GM12891 (cell line): Measurements from ENCODE around the gene ERRFI1.
"Not testable (repeated sequence)": the region's sequence is repeated elsewhere in the genome, so short reads cannot be mapped to it uniquely, and the experiment has no call there.

ENCODE experiments used
- DNase-seq: peaks from one replicate; pipeline ENCODE4 v3.0.0; 2011; ENCODE audit warnings: low spot score; ENCODE audit not compliant: insufficient read length
- FAIRE-seq: peaks from 2 replicates; lab custom pipeline; 2011; peaks lifted over from hg19 to GRCh38; lab: Jason Lieb, UNC
- PAX5 ChIP-seq: IDR thresholded peaks from 2 replicates; pipeline ENCODE4 v1.6.1; 2011; ENCODE audit warnings: low read length, moderate library complexity, mild to moderate bottlenecking; ENCODE audit not compliant: insufficient read depth, severe bottlenecking
- POLR2A ChIP-seq: IDR thresholded peaks from 2 replicates; pipeline ENCODE4 v1.6.1; 2011; ENCODE audit warnings: low read depth, low read length, control low read depth
- POLR2AphosphoS5 ChIP-seq: IDR thresholded peaks from 2 replicates; pipeline ENCODE4 v1.6.1; 2011; ENCODE audit warnings: low read depth, low read length, control low read depth
- POU2F2 ChIP-seq: IDR thresholded peaks from 2 replicates; pipeline ENCODE4 v1.6.1; 2011; ENCODE audit warnings: low read depth, mild to moderate bottlenecking, control low read depth, low read length, moderate library complexity
- SPI1 ChIP-seq: IDR thresholded peaks from 2 replicates; pipeline ENCODE4 v1.6.1; 2011; ENCODE audit warnings: low read depth, low read length, control low read depth
- TAF1 ChIP-seq: IDR thresholded peaks from 2 replicates; pipeline ENCODE4 v1.6.1; 2011; ENCODE audit warnings: low read depth, low read length, control low read depth

The ERRFI1 gene

DNA sequence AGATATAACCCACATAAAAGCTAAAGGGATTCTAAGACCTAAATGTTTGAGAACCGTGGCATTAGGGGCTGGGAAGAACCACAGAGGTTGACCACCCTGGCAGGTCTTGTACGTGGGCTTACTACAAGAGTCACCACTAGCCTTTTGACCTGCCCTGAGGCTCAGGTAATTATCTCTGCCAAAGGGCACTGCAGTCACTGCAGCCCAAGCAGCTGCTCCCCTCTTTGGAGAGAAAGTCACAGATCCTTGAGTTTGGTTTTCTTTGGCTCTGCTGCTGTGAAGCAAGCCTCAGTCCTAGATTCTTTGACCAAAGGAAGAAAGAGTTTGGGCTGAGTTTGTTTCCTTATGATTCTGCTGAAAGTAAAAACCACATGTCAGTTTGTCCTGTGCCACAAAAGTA is 53.0 kb downstream of the ERRFI1 start:
- TF ChIP-seq POU2F2: no peak
- TF ChIP-seq SPI1: no peak
- TF ChIP-seq POLR2AphosphoS5: no peak
- no peak for TF ChIP-seq POLR2A
- TF ChIP-seq TAF1: no peak
- TF ChIP-seq PAX5: no peak
- DNase-seq (no peak), FAIRE-seq (no peak)

DNA sequence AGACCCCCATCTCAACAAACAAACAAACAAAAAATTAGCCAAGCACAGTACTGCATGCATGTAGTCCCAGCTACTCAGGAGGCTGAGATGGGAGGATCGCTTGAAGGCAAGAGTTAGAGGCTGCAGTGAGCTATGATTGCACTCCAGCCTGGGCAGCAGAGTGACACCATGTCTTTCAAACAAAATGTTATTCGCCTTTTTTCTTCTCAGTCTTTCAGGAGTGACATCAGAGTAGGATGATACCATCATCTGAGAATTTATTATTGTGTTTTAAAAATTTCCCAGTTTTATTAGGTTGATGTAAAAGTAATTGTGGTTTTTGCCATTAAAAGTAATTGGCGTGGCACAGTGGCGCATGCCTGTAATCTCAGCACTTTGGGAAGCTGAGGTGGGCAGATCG is 53.8 kb downstream of the ERRFI1 start:
- no peak for FAIRE-seq
- TF ChIP-seq SPI1 (no peak), PAX5 (no peak), POLR2AphosphoS5 (no peak), POU2F2 (no peak), TAF1 (no peak)
- DNase-seq: no peak

DNA sequence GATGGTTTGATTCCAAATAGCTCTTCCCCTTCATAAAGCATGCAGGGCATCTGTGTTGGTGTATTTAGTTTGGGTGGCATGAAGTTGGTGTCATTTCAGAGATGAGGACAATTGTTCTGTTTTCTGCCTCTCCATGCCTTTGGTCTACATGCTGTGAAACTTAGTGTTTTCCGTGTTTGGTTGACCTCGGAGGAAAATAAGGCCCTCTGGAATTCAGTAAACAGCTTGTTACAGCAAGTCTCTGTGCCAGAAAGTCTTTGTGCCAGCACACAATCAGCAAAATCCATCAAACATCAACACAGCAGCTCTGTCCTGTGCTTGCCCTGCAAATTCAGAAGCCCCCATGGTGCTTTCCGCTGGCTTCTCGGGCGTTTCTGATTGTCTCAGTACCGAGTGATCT is 55.1 kb downstream of the ERRFI1 start:
- TF ChIP-seq POLR2AphosphoS5: no peak
- no peak for TF ChIP-seq POU2F2
- TF ChIP-seq POLR2A: no peak
- TF ChIP-seq PAX5: no peak
- no peak for TF ChIP-seq TAF1
- no peak for TF ChIP-seq SPI1
- DNase-seq (no peak), FAIRE-seq (no peak)

DNA sequence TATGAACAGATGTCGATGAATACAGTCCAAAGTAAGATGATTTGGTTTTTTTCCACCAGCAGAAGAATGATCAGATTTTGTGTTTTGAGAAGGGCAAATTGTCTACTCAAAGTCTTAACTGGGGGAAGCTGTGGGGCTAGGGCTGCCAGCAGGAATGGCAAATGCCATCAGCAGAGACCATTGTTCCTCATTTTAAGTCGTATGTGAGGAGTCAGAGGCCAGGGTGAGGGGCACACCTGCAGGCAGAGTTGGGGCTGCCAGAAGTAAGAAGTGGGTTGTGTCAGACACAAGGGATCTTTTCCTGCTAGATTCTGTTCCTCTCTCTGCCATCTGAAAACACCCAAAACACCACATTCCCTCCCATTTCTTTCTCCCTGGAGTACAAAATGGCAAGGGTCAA is 55.9 kb downstream of the ERRFI1 start:
- DNase-seq (no peak), FAIRE-seq (no peak)
- no peak for TF ChIP-seq PAX5
- TF ChIP-seq POU2F2: no peak
- no peak for TF ChIP-seq POLR2A
- TF ChIP-seq SPI1: no peak
- no peak for TF ChIP-seq TAF1
- no peak for TF ChIP-seq POLR2AphosphoS5

DNA sequence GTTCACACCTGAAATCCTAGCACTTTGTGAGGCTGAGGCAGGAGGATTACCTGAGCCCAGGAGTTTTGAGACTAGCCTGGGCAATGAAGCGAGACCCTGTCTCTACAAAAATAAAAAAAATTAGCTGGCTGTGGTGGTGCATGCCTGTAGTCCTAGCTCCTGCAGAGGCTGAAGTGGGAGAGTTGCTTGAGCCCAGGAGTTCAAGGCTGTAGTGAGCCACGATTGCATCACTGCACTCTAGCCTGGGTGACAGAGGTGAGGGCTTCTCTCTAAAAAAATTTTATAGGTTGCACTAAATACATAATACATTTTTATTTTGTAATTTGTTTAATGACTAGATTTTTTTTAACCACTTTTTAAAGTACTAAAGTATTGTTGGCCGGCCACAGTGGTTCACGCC is 58.5 kb downstream of the ERRFI1 start:
- DNase-seq (no peak), FAIRE-seq (no peak)
- TF ChIP-seq SPI1 (no peak), POLR2A (no peak), POLR2AphosphoS5 (no peak), TAF1 (no peak)

DNA sequence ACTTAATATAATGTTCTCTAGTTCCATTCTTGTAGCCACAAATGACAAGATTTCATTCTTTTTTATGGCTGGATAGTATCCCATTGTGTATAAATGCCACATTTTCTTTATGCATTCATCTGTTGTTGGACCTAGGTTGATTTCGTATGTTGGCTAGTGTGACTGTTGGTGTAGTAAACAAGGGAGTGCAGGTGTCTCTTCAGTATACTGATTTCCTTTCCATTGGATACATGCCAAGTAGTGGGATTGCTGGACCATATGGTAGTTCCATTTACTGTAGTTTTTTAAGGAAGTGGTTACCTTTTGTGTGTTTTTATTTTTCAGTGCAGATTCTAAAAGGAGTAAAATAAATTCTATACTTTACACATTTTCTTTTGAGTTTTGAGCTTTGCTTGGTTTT is 58.9 kb downstream of the ERRFI1 start:
- FAIRE-seq: no peak
- DNase-seq: no peak
- TF ChIP-seq SPI1 (0 out of 2 replicates have a peak, but pooled peaks have one; percentile 4), POU2F2 (no peak)

DNA sequence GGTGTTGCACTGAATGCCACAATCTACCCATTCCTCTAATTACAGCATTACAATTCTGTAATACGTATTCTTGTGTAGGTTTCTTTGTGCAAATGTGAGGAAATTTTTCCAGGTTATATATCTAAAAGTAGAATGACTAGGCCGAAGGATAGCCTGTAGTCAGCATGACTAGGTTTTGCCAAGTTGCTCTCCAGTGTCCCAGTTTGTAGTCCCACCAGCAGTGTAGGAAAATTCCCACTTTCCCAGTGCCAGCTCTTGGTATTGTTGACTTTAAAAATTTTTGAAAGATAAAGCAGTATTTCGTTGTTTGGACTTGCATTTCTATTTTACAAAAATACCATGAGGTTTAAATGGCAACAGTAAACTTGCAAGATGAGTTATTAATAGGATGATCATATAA is 61.6 kb downstream of the ERRFI1 start:
- no peak for DNase-seq
- no peak for FAIRE-seq

DNA sequence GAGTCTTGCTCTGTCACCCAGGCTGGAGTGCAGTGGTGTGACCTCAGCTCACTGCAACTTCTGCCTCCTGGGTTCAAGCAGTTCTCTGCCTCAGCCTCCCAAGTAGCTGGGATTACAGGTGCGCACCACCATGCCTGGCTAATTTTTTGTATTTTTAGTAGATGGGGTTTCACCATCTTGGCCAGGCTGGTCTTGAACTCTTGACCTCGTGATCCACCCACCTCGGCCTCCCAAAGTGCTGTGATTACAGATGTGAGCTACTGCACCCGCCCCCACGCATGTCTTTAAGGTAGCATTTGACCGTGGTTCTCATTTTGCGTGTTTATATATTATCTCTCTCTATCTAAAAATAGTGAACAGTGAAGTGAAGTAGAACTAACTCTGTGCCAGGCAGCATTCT is 62.3 kb downstream of the ERRFI1 start:
- not testable (repeated sequence) for FAIRE-seq, DNase-seq

More for the DNA sequence above, 61.6 kb downstream of the ERRFI1 start:
- TF ChIP-seq SPI1 (no peak), POLR2A (no peak), POU2F2 (no peak)

DNA sequence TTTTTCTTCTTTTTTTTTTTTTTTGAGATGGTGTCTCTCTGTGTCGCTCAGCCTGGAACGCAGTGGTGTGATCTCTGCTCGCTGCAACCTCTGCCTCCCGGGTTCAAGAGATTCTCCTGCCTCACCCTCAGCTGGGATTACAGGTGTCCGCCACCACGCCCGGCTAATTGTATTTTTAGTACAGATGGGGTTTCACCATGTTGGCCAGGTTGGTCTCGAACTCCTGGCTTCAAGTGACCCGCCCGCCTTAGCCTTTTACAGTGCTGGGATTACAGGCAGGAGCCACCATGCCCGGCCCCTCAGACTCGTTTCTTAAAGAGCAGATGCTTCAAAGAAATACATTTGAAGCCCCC is 62.8 kb downstream of the ERRFI1 start:
- DNase-seq, FAIRE-seq: not testable (repeated sequence)

DNA sequence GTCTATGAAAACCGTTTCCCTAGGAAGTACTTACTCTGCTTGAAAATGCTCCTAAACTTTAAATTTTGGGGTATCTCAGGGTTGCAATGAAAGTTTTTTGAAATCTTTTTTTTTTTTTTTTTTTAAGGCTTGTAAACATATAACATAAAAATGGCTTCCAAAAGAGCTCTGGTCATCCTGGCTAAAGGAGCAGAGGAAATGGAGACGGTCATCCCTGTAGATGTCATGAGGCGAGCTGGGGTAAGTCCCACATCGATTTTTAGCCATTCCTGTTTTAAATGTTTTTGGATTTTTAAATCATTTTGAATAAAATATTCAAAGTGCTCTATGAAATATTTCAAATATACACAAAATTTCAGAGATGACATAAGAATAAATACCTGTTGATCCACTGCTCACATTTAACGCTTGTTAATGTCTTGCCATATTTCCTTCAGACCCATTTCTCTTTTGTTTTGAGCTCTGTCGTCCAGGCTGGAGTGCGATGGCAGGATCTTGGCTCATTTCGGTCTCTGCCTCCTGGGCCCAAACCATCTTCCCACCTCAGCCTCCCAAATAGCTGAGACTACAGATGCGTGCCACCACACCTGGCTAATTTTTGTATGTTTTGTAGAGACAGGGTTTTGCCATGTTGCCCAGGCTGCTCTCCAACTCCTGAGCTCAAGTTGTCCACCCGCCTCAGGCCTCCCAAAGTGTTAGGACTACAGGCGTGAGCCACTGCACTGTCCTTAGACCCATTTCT is 63.3 kb downstream of the ERRFI1 start:
- no peak for TF ChIP-seq TAF1
- no peak for TF ChIP-seq POU2F2
- no peak for TF ChIP-seq PAX5
- no peak for TF ChIP-seq SPI1
- TF ChIP-seq POLR2A: no peak
- no peak for TF ChIP-seq POLR2AphosphoS5
- no peak for DNase-seq
- FAIRE-seq: no peak

DNA sequence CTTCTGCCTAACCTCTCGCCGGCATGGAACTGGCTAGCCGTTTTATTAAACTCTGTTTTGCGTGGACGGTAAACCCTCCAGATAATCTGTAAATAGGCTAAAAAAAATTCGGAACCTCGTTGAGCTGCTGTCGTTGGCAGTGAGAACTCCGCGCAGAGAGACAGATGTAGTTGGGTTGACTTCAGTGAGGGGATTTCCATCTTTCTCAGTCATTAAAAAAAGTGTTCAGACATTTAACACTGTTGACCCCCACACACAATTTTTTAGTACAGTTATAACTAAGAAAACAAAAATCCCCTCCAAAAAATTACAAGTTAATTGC is 64.1 kb downstream of the ERRFI1 start:
- no peak for DNase-seq
- TF ChIP-seq POLR2AphosphoS5: peak; percentile 42; the same call in 1 of the 2 replicates
- TF ChIP-seq POLR2A: peak; percentile 55; the same call in 1 of the 2 replicates
- TF ChIP-seq POU2F2: no peak
- no peak for TF ChIP-seq SPI1
- TF ChIP-seq TAF1: no peak
- TF ChIP-seq PAX5: no peak
- FAIRE-seq: no peak
